ENCODE results near the gene MPZL3.

The MPZL3 gene

GRCh38 chr11:118291477-118292135 lies 39.4 kb upstream of the MPZL3 start:
- no peak overlapping the region for H3K4me3 ChIP-seq (ENCODE audit: low read depth, low read length)
- no peaks in the 10 kb centered on the region for H3K9me3 ChIP-seq (ENCODE audit: severe bottlenecking)
- no peaks in the 10 kb centered on the region for H3K27me3 ChIP-seq (ENCODE audit: insufficient read depth, low read depth, severe bottlenecking)
- H3K27ac ChIP-seq: no peak overlapping the region
- DNase-seq: no peak
- no peak for TF ChIP-seq CTCF (IDR thresholded peaks at IDR 0.05; ENCODE audit: low read depth, low read length)
- no peaks in the 10 kb centered on the region for H3K36me3 ChIP-seq

- no peaks in the 10 kb centered on the region for H3K36me3 ChIP-seq
- TF ChIP-seq CTCF (IDR thresholded peaks at IDR 0.05; ENCODE audit: low read depth, low read length): peak; percentile 47
- no peaks in the 10 kb centered on the region for H3K27me3 ChIP-seq (ENCODE audit: insufficient read depth, low read depth, severe bottlenecking)
- no peak overlapping the region for H3K4me3 ChIP-seq (ENCODE audit: low read depth, low read length)
- H3K9me3 ChIP-seq (ENCODE audit: severe bottlenecking): no peaks in the 10 kb centered on the region
- no peak overlapping the region for H3K27ac ChIP-seq
- peak; percentile 34 for DNase-seq
Measured at GRCh38 chr11:118290923-118291322, 38.8 kb upstream of the MPZL3 start.

- no peak overlapping the region for H3K27ac ChIP-seq
- H3K9me3 ChIP-seq (ENCODE audit: severe bottlenecking): no peaks in the 10 kb centered on the region
- H3K36me3 ChIP-seq: no peaks in the 10 kb centered on the region
- H3K27me3 ChIP-seq (ENCODE audit: insufficient read depth, low read depth, severe bottlenecking): no peaks in the 10 kb centered on the region
- no peak overlapping the region for H3K4me3 ChIP-seq (ENCODE audit: low read depth, low read length)
- DNase-seq: no peak
- TF ChIP-seq CTCF (IDR thresholded peaks at IDR 0.05; ENCODE audit: low read depth, low read length): no peak
Measured at GRCh38 chr11:118289401-118289800, 37.2 kb upstream of the MPZL3 start.

- H3K27me3 ChIP-seq (ENCODE audit: insufficient read depth, low read depth, severe bottlenecking): no peaks in the 10 kb centered on the region
- H3K9me3 ChIP-seq (ENCODE audit: severe bottlenecking): no peaks in the 10 kb centered on the region
- no peak overlapping the region for H3K4me3 ChIP-seq (ENCODE audit: low read depth, low read length)
- H3K27ac ChIP-seq: no peak overlapping the region
- TF ChIP-seq CTCF (IDR thresholded peaks at IDR 0.05; ENCODE audit: low read depth, low read length): no peak
- DNase-seq: no peak
- no peaks in the 10 kb centered on the region for H3K36me3 ChIP-seq
Measured at GRCh38 chr11:118287006-118287405, 34.8 kb upstream of the MPZL3 start.

- H3K9me3 ChIP-seq (ENCODE audit: severe bottlenecking): no peaks in the 10 kb centered on the region
- TF ChIP-seq CTCF (IDR thresholded peaks at IDR 0.05; ENCODE audit: low read depth, low read length): no peak
- no peak overlapping the region for H3K27ac ChIP-seq
- H3K27me3 ChIP-seq (ENCODE audit: insufficient read depth, low read depth, severe bottlenecking): no peaks in the 10 kb centered on the region
- no peak overlapping the region for H3K4me3 ChIP-seq (ENCODE audit: low read depth, low read length)
- DNase-seq: no peak
- no peaks in the 10 kb centered on the region for H3K36me3 ChIP-seq
Measured at GRCh38 chr11:118286545-118286944, 34.4 kb upstream of the MPZL3 start.

- Histone ChIP-seq H3K27me3 (ENCODE audit: insufficient read depth, low read depth, severe bottlenecking) (no peaks in the 10 kb centered on the region), H3K4me3 (ENCODE audit: low read depth, low read length) (no peak overlapping the region), H3K36me3 (no peaks in the 10 kb centered on the region), H3K27ac (no peak overlapping the region), H3K9me3 (ENCODE audit: severe bottlenecking) (no peaks in the 10 kb centered on the region)
- TF ChIP-seq CTCF (IDR thresholded peaks at IDR 0.05; ENCODE audit: low read depth, low read length): no peak
- no peak for DNase-seq
Measured at GRCh38 chr11:118283756-118284350, 31.7 kb upstream of the MPZL3 start.

Data from WERI-Rb-1 (cell line).